ENCODE results near the gene RPTOR.

- TF ChIP-seq CTCF (conservative IDR thresholded peaks at IDR 0.05; ENCODE audit: low read depth, low read length) (no peak), EZH2phosphoT487 (IDR thresholded peaks at IDR 0.05; ENCODE audit: borderline replicate concordance, low read length) (no peak)
These were observed 29.1 kb downstream of the RPTOR start for GRCh38 chr17:80573701-80574100.
